C4-2B (cell line): ENCODE measurements around the gene OSBPL3.

Source experiments
- CTCF ChIP-seq: fragments of 450-650 bp; conservative IDR thresholded peaks from 2 replicates; pipeline ENCODE4 v1.5.1; 2017; ENCODE audit warnings: mild to moderate bottlenecking
- ZFX ChIP-seq: fragments of 450-650 bp; IDR thresholded peaks from 2 replicates; pipeline ENCODE4 v1.6.1; 2017

- TF ChIP-seq CTCF (no peak), ZFX (no peak)
Measured at GRCh38 chr7:24968165-24968564, 11.8 kb downstream of the OSBPL3 start.
